Ascending aorta (tissue), 2 donors: Measurements from ENCODE around the gene MED19. TPM values are rescaled to one million over a fixed set of nuclear protein-coding genes. Genes with fewer than 3 reads are reported as not detected.

ENCODE experiments used
- DNase-seq, 2 donors: peaks; one replicate each; pipeline ENCODE4 v3.0.0-alpha.2; 2019; ENCODE audit warnings: low spot score in 2 of 2
- H3K27ac ChIP-seq, 2 donors: fragments of 200-600 bp; sonication (generic); one replicate each; pipeline ENCODE4 v1.5.1; 2016 to 2017; ENCODE audit warnings: mild to moderate bottlenecking in 1 of 2
- H3K27me3 ChIP-seq: fragments of 200-600 bp; sonication (generic); one replicate; pipeline ENCODE4 v1.5.1; 2017
- H3K36me3 ChIP-seq, 2 donors: fragments of 200-600 bp; sonication (generic); one replicate each; pipeline ENCODE4 v1.5.1; 2016
- H3K4me1 ChIP-seq, 2 donors: fragments of 200-600 bp; sonication (generic); one replicate each; pipeline ENCODE4 v1.5.1; 2016 to 2017; ENCODE audit warnings: mild to moderate bottlenecking in 1 of 2
- H3K4me3 ChIP-seq, 2 donors: fragments of 200-600 bp; sonication (generic); one replicate each; pipeline ENCODE4 v1.5.1; 2016 to 2017; ENCODE audit warnings: mild to moderate bottlenecking in 1 of 2
- H3K9me3 ChIP-seq, 2 donors: fragments of 200-600 bp; sonication (generic); one replicate each; pipeline ENCODE4 v1.5.1; 2016
- CTCF ChIP-seq, 3 experiments: fragments of 200-600 bp in 2 of 3; fragments of 450-650 bp in 1 of 3; sonication (generic) in 2 of 3; IDR thresholded peaks; one replicate each; pipeline ENCODE4 v1.5.1; 2016 to 2019; ENCODE audit warnings: antibody characterized with exemption in 3 of 3, mild to moderate bottlenecking in 1 of 3, moderate library complexity in 1 of 3
- intact Hi-C: fragments of 100-400 bp; cut with DNase I; formaldehyde crosslinking; loops from one replicate; pipeline ENCODE4 v1.15.1; 2023
- total RNA-seq: library from RNA; depleted of rRNA; stranded (reverse); fragments of >200 nt; gene quantifications from one replicate; pipeline ENCODE4 v1.1.0, GENCODE V29; 2016

The MED19 gene
- total RNA-seq, 1 donor from 2014 or later = 35.2 TPM

GRCh38 chr11:57746920-57747319 is 34.9 kb upstream of the MED19 start:
- Histone ChIP-seq H3K27ac (no peak overlapping the region), H3K4me3 (no peak overlapping the region), H3K9me3 (no peaks in the 10 kb centered on the region), H3K4me1 (peaks cover 0 to 11% of the 10 kb centered on the region in 2 donors), H3K36me3 (peaks cover 14 to 24% of the 10 kb centered on the region in 2 donors), H3K27me3 (no peaks in the 10 kb centered on the region)
- intact Hi-C loops = no loop called here
- no peak for DNase-seq
- no peak for TF ChIP-seq CTCF (IDR thresholded peaks at IDR 0.05)

- TF ChIP-seq CTCF (IDR thresholded peaks at IDR 0.05) = no peak
- H3K4me1 ChIP-seq = peaks cover 0 to 15% of the 10 kb centered on the region in 2 donors
- H3K4me3 ChIP-seq = no peak overlapping the region
- no peak for DNase-seq
- no peak overlapping the region for H3K27ac ChIP-seq
- no peaks in the 10 kb centered on the region for H3K9me3 ChIP-seq
- no peaks in the 10 kb centered on the region for H3K27me3 ChIP-seq
- H3K36me3 ChIP-seq = peaks cover 14 to 24% of the 10 kb centered on the region in 2 donors
- intact Hi-C loops = no loop called here
Measured at GRCh38 chr11:57745206-57745605, 33.2 kb upstream of the MED19 start.

GRCh38 chr11:57744357-57744756 is 32.3 kb upstream of the MED19 start:
- H3K27ac ChIP-seq = no peak overlapping the region
- H3K4me3 ChIP-seq = no peak overlapping the region
- TF ChIP-seq CTCF (IDR thresholded peaks at IDR 0.05) = no peak
- peaks cover 0 to 15% of the 10 kb centered on the region in 2 donors for H3K4me1 ChIP-seq
- no peak for DNase-seq
- H3K27me3 ChIP-seq = no peaks in the 10 kb centered on the region
- H3K36me3 ChIP-seq = peaks cover 14 to 27% of the 10 kb centered on the region in 2 donors
- intact Hi-C loops = loop anchor here (5.0 kb wide), 1 partner anchor 833 kb away; the partner anchor contains the start of genes LPXN and ZFP91
- H3K9me3 ChIP-seq = no peaks in the 10 kb centered on the region

GRCh38 chr11:57742087-57742452 is 30.1 kb upstream of the MED19 start:
- H3K27me3 ChIP-seq = no peaks in the 10 kb centered on the region
- no peak for TF ChIP-seq CTCF (IDR thresholded peaks at IDR 0.05)
- H3K4me3 ChIP-seq = peak overlapping the region; percentile 91 to 93
- DNase-seq = no peak
- intact Hi-C loops = loop anchor here (5.0 kb wide), 1 partner anchor 835 kb away; the partner anchor contains the start of genes LPXN and ZFP91
- H3K27ac ChIP-seq = peak overlapping the region; percentile 95 to 97
- H3K4me1 ChIP-seq = peaks cover 0 to 15% of the 10 kb centered on the region in 2 donors
- H3K9me3 ChIP-seq = no peaks in the 10 kb centered on the region
- peaks cover 29 to 42% of the 10 kb centered on the region in 2 donors for H3K36me3 ChIP-seq

GRCh38 chr11:57741132-57742086 is 29.4 kb upstream of the MED19 start, which contains the start of gene SELENOH:
Gene SELENOH (plus strand): TSS chr11:57741491. CDS start chr11:57741596, 105 bp downstream.
- DNase-seq = peak; percentile 84 to 98
- no peaks in the 10 kb centered on the region for H3K9me3 ChIP-seq
- H3K27me3 ChIP-seq = no peaks in the 10 kb centered on the region
- H3K4me1 ChIP-seq = peaks cover 0 to 15% of the 10 kb centered on the region in 2 donors
- no peak for TF ChIP-seq CTCF (IDR thresholded peaks at IDR 0.05)
- H3K27ac ChIP-seq = peak within 1 kb of the TSS; percentile 95 to 97
- H3K4me3 ChIP-seq = peak within 1 kb of the TSS; percentile 91 to 93
- intact Hi-C loops = loop anchor here (1.0 to 5.0 kb wide), 5 partner anchors 20 to 836 kb away; partner anchors contain the start of genes CTNND1, LPXN, MED19 and TMX2
- H3K36me3 ChIP-seq = peaks cover 29 to 42% of the 10 kb centered on the region in 2 donors
